COLO668 (cell line): ENCODE data around the gene SPTBN1.
"Not testable (repeated sequence)": the region's sequence is repeated elsewhere in the genome, so short reads cannot be mapped to it uniquely, and the experiment has no call there.

ENCODE experiments used
- DNase-seq: peaks from one replicate; lab custom pipeline; 2025; ENCODE audit not compliant: unreplicated experiment; lab: John Stamatoyannopoulos, UW

Gene SPTBN1

GRCh38 chr2:54691445-54692135, 235.5 kb downstream of the SPTBN1 start:
- DNase-seq = peak; percentile 69

- DNase-seq = no peak
Observed at GRCh38 chr2:54692556-54692955, 236.4 kb downstream of the SPTBN1 start.

- DNase-seq = no peak
Observed at GRCh38 chr2:54695378-54695777, 239.3 kb downstream of the SPTBN1 start.

GRCh38 chr2:54697934-54698333, 241.8 kb downstream of the SPTBN1 start:
- no peak for DNase-seq

- not testable (repeated sequence) for DNase-seq
Observed at GRCh38 chr2:54698926-54699325, 242.8 kb downstream of the SPTBN1 start.

GRCh38 chr2:54699665-54700064, 243.5 kb downstream of the SPTBN1 start:
- DNase-seq = no peak

- no peak for DNase-seq
Observed at GRCh38 chr2:54701029-54701428, 244.9 kb downstream of the SPTBN1 start.

GRCh38 chr2:54704238-54704637, 248.1 kb downstream of the SPTBN1 start:
- no peak for DNase-seq

- DNase-seq = no peak
Observed at GRCh38 chr2:54704688-54705605, 248.8 kb downstream of the SPTBN1 start.

- no peak for DNase-seq
Observed at GRCh38 chr2:54706622-54707021, 250.5 kb downstream of the SPTBN1 start.

- peak; percentile 67 for DNase-seq
Observed at GRCh38 chr2:54708584-54709335, 252.6 kb downstream of the SPTBN1 start.

GRCh38 chr2:54709336-54709809, 253.2 kb downstream of the SPTBN1 start:
- DNase-seq = peak; percentile 57

GRCh38 chr2:54710216-54710615, 254.1 kb downstream of the SPTBN1 start:
- no peak for DNase-seq

- DNase-seq = no peak
Observed at GRCh38 chr2:54712516-54712915, 256.4 kb downstream of the SPTBN1 start.

- no peak for DNase-seq
Observed at GRCh38 chr2:54714996-54715395, 258.9 kb downstream of the SPTBN1 start.

- DNase-seq = no peak
Observed at GRCh38 chr2:54716375-54716774, 260.2 kb downstream of the SPTBN1 start.

GRCh38 chr2:54720563-54720962, 264.4 kb downstream of the SPTBN1 start:
- no peak for DNase-seq
